Measurements from ENCODE around the gene NOP9. TPM values are rescaled to one million over a fixed set of nuclear protein-coding genes. Genes with fewer than 3 reads are reported as not detected.

NOP9 gene
- total RNA-seq, 4 donors from 2014 or later: 18.8 to 20.9 (median 19.3) TPM

DNA sequence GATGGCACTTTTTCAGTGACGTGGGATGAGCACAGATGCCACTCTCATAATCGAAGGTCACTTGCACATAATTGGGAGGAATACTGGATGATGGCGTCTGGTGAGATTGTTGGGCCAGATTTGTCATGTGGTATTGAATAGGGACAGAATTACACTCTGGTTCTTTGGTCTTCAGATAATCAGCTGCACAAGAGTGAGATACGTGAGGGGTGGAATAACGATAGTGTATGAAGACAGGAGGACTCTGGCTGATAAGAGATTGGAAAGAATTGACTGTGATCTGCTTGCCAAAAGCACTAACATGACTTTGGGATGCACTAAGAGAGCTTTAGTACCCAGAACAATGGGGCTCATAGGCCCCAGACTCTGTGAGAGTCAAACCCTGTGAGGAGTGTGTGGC lies 21.2 kb upstream of the NOP9 start:
- Histone ChIP-seq H3K4me3 (no peak overlapping the region), H3K4me1 (no peaks in the 10 kb centered on the region), H3K36me3 (no peaks in the 10 kb centered on the region), H3K27me3 (no peaks in the 10 kb centered on the region), H3K27ac (no peak overlapping the region), H3K9me3 (no peaks in the 10 kb centered on the region)
- intact Hi-C loops (cut with DNase I; ENCODE audit: low total_unique reads): no loop called here
- in situ Hi-C loops (cut with MboI; ENCODE audit: low pct_ligation_motif_present in 1 of 4, low pct_unique_long_range_greater_than_20kb in 1 of 4, low sequenced_read_pairs in 3 of 4): no loop called here
- DNase-seq: no peak
- TF ChIP-seq, protein P1, sequence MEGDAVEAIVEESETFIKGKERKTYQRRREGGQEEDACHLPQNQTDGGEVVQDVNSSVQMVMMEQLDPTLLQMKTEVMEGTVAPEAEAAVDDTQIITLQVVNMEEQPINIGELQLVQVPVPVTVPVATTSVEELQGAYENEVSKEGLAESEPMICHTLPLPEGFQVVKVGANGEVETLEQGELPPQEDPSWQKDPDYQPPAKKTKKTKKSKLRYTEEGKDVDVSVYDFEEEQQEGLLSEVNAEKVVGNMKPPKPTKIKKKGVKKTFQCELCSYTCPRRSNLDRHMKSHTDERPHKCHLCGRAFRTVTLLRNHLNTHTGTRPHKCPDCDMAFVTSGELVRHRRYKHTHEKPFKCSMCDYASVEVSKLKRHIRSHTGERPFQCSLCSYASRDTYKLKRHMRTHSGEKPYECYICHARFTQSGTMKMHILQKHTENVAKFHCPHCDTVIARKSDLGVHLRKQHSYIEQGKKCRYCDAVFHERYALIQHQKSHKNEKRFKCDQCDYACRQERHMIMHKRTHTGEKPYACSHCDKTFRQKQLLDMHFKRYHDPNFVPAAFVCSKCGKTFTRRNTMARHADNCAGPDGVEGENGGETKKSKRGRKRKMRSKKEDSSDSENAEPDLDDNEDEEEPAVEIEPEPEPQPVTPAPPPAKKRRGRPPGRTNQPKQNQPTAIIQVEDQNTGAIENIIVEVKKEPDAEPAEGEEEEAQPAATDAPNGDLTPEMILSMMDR (IDR thresholded peaks at IDR 0.05): no peak
- TF ChIP-seq POLR2A (IDR thresholded peaks at IDR 0.05): no peak
- TF ChIP-seq EP300 (IDR thresholded peaks at IDR 0.05; ENCODE audit: low read depth): no peak
- no peak for TF ChIP-seq POLR2AphosphoS5 (IDR thresholded peaks at IDR 0.05)
- 82 to 89% methylated on average over 2 to 5 of the region's 5 CpGs for WGBS, 2 donors (ENCODE audit: low coverage in 1 of 2)

DNA sequence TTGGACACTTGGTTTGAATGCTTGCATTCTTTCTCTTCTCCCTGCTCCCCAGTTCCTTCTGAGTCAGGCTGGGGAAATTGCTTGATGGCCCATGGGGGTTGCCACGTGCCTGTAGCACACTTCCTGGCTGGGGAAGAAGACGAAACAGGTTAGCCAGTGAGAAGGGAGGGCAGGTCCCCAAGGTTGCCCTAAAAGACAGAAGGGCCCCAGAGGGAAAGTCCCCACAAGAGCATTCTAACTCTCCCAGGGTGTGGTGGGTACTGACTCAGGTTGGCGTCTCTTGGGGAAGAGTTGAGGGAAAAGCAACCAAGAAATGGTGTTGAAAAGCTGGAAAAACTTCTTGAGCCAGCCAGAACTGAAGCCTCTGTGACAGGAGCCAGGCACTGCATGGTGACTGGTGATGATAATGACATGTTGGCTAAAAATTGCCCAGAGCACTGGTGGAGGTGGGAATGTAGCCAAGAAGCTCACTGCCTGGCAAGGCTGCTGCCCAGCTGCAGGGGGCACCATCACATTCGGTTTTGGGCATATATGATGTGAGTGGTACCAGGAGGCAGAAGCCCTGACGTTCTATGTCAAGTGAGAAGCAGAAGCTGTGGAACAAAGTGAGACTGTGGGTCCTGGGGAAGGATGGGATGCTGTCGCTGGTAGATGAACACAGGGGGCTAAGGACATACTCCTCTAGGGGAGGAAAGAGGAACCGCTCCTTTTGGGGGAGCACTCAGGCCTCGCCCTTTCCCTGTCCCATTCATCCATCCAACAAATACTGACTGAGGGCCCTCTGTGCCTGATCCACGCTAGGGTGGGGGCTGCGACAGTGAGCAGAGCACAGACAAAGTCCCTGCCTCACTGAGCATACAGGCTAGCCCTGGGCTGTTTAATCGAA lies 20.1 kb upstream of the NOP9 start:
- Histone ChIP-seq H3K36me3 (no peaks in the 10 kb centered on the region), H3K4me3 (no peak overlapping the region), H3K4me1 (no peaks in the 10 kb centered on the region), H3K9me3 (no peaks in the 10 kb centered on the region), H3K27ac (no peak overlapping the region), H3K27me3 (no peaks in the 10 kb centered on the region)
- no peak for TF ChIP-seq EP300 (IDR thresholded peaks at IDR 0.05; ENCODE audit: low read depth)
- TF ChIP-seq, protein P1 (IDR thresholded peaks at IDR 0.05): no peak
- TF ChIP-seq POLR2A (IDR thresholded peaks at IDR 0.05): no peak
- no peak for TF ChIP-seq POLR2AphosphoS5 (IDR thresholded peaks at IDR 0.05)
- 70 to 72% methylated on average over 5 to 11 of the region's 11 CpGs for WGBS, 2 donors (ENCODE audit: low coverage in 1 of 2)
- no peak for DNase-seq
- intact Hi-C loops (cut with DNase I; ENCODE audit: low total_unique reads): no loop called here
- in situ Hi-C loops (cut with MboI; ENCODE audit: low pct_ligation_motif_present in 1 of 4, low pct_unique_long_range_greater_than_20kb in 1 of 4, low sequenced_read_pairs in 3 of 4): no loop called here

DNA sequence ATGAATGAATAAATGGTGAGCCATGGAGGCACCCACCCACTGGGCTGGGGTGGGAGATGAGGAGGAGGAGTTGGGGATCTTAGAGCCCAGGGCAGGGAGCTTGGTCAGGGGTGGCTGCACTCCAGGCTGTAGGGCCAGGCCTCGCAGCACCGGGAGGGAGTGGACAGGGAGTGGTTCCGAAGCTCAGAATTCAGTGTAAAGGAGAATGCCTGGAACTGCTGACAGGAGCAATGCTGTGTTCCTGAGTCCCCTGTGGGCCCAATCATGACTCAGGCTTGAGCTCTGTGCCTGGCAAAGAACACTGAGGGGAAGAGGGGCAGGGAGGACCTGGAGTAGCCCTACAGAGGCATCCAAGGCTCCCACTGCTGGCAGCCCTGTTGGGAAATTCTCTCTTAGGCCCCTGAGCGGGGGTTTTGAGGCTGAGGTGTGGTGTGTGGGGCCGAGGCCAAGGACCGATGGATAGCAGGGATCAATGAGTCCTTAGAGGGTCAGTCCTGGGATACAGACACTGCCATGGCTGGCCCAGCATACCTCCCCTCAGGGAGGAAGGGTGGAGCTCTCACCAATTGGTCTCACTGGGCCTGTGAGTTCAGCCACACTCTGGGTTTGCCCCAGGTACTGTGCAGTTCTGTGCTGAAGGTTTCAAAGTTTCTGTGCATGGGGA lies 18.7 kb upstream of the NOP9 start:
- no peaks in the 10 kb centered on the region for H3K4me1 ChIP-seq
- intact Hi-C loops (cut with DNase I; ENCODE audit: low total_unique reads): no loop called here
- 92% methylated on average over 6 of the region's 6 CpGs; no CpG with 5 or more reads in 1 of the 2 donors for WGBS, 2 donors (ENCODE audit: low coverage in 1 of 2)
- no peaks in the 10 kb centered on the region for H3K36me3 ChIP-seq
- H3K27ac ChIP-seq: no peak overlapping the region
- H3K27me3 ChIP-seq: no peaks in the 10 kb centered on the region
- DNase-seq: no peak
- H3K4me3 ChIP-seq: no peak overlapping the region
- TF ChIP-seq POLR2AphosphoS5 (IDR thresholded peaks at IDR 0.05) (no peak), POLR2A (IDR thresholded peaks at IDR 0.05) (no peak), EP300 (IDR thresholded peaks at IDR 0.05; ENCODE audit: low read depth) (no peak)
- TF ChIP-seq, protein P1 (IDR thresholded peaks at IDR 0.05): no peak
- no peaks in the 10 kb centered on the region for H3K9me3 ChIP-seq
- in situ Hi-C loops (cut with MboI; ENCODE audit: low pct_ligation_motif_present in 1 of 4, low pct_unique_long_range_greater_than_20kb in 1 of 4, low sequenced_read_pairs in 3 of 4): no loop called here

DNA sequence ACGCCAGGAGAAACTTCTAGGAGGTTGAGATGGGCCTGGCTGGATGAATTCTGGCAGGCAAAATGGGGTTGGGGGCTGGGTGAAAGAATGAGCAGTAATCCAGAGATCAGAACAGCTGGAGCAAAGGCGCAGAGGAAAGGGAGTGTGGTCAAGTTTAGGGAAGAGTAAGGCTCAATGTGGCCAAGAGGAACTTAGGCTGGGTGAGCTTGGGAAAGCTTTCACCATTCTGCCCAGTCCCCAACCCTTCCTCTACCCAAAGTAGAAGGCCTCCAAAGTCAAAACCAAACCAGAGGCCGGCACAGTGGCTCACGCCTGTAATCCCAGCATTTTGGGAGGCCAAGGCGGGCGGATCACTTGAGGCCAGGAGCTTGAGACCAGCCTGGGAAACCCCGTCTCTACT lies 18.0 kb upstream of the NOP9 start:
- Histone ChIP-seq H3K4me3 (no peak overlapping the region), H3K4me1 (no peaks in the 10 kb centered on the region), H3K9me3 (no peaks in the 10 kb centered on the region), H3K27me3 (no peaks in the 10 kb centered on the region), H3K27ac (no peak overlapping the region), H3K36me3 (no peaks in the 10 kb centered on the region)
- in situ Hi-C loops (cut with MboI; ENCODE audit: low pct_ligation_motif_present in 1 of 4, low pct_unique_long_range_greater_than_20kb in 1 of 4, low sequenced_read_pairs in 3 of 4) (no loop called here), intact Hi-C loops (cut with DNase I; ENCODE audit: low total_unique reads) (no loop called here)
- no peak for DNase-seq
- WGBS, 2 donors (ENCODE audit: low coverage in 1 of 2): 79 to 92% methylated on average over 2 to 7 of the region's 7 CpGs
- TF ChIP-seq POLR2AphosphoS5 (IDR thresholded peaks at IDR 0.05): no peak
- no peak for TF ChIP-seq POLR2A (IDR thresholded peaks at IDR 0.05)
- no peak for TF ChIP-seq EP300 (IDR thresholded peaks at IDR 0.05; ENCODE audit: low read depth)
- TF ChIP-seq, protein P1 (IDR thresholded peaks at IDR 0.05): no peak

Data from transverse colon (tissue), 4 donors.